Head of caudate nucleus (tissue), 42 donors: ENCODE measurements around the gene TAF8.
"Not testable (repeated sequence)": the region's sequence is repeated elsewhere in the genome, so short reads cannot be mapped to it uniquely, and the experiment has no call there.

ENCODE experiments used
- DNase-seq, 42 donors: peaks; one replicate each; pipeline versions ENCODE4 v3.0.0 to v3.0.0-alpha.2; 2020 to 2021; ENCODE audit warnings: mixed read lengths in 7 of 42
- intact Hi-C: fragments of 100-400 bp; cut with DNase I; formaldehyde crosslinking; loops from one replicate; pipeline ENCODE4 v1.15.0; 2022

The TAF8 gene

GRCh38 chr6:42050297-42051267 is at the start of gene TAF8:
TAF8 (plus strand) TSS chr6:42050524; CDS start chr6:42050542, 18 bp downstream.
- DNase-seq = peak; percentile 88 to 97 (median 93)
- intact Hi-C loops = loop anchor here (2.0 kb wide), 1 partner anchor 130 kb away; the partner anchor contains the start of genes BYSL and MED20

- DNase-seq = no peak
Measured at GRCh38 chr6:42001506-42001905, 48.8 kb upstream of the TAF8 start.

GRCh38 chr6:42003658-42004057 is 46.7 kb upstream of the TAF8 start:
- DNase-seq, intact Hi-C loops: not testable (repeated sequence)

More at GRCh38 chr6:42001506-42001905, 48.8 kb upstream of the TAF8 start:
- intact Hi-C loops = no loop called here

GRCh38 chr6:42007286-42008137 is 42.8 kb upstream of the TAF8 start:
- DNase-seq = peak in 8 of 42 donors; percentile 8 to 48 (median 14)

GRCh38 chr6:42008138-42008528 is 42.2 kb upstream of the TAF8 start:
- DNase-seq, intact Hi-C loops: not testable (repeated sequence)

More at GRCh38 chr6:42007286-42008137, 42.8 kb upstream of the TAF8 start:
- intact Hi-C loops = no loop called here

- intact Hi-C loops = no loop called here
- DNase-seq = no peak
Measured at GRCh38 chr6:42009844-42010184, 40.5 kb upstream of the TAF8 start.

GRCh38 chr6:42010185-42010891 is 40.0 kb upstream of the TAF8 start:
- intact Hi-C loops = no loop called here

GRCh38 chr6:42010909-42011308 is 39.4 kb upstream of the TAF8 start:
- no peak for DNase-seq
- intact Hi-C loops = no loop called here

More at GRCh38 chr6:42010185-42010891, 40.0 kb upstream of the TAF8 start:
- DNase-seq = no peak

- peak in 1 of 42 donors; percentile 1 for DNase-seq
- intact Hi-C loops = no loop called here
Measured at GRCh38 chr6:42012501-42013133, 37.7 kb upstream of the TAF8 start.

- no peak for DNase-seq
- intact Hi-C loops = no loop called here
Measured at GRCh38 chr6:42013134-42013516, 37.2 kb upstream of the TAF8 start.

GRCh38 chr6:42017021-42017643 is 33.2 kb upstream of the TAF8 start:
- no peak for DNase-seq
- intact Hi-C loops = no loop called here

- intact Hi-C loops = no loop called here
Measured at GRCh38 chr6:42020967-42021366, 29.4 kb upstream of the TAF8 start.

GRCh38 chr6:42021847-42022754 is 28.2 kb upstream of the TAF8 start:
- intact Hi-C loops = no loop called here
- DNase-seq = no peak

More at GRCh38 chr6:42020967-42021366, 29.4 kb upstream of the TAF8 start:
- no peak for DNase-seq

GRCh38 chr6:42022755-42023384 is 27.5 kb upstream of the TAF8 start:
- no peak for DNase-seq
- intact Hi-C loops = no loop called here

GRCh38 chr6:42025066-42025844 is 25.1 kb upstream of the TAF8 start:
- intact Hi-C loops = no loop called here
- no peak for DNase-seq

GRCh38 chr6:42025845-42026243 is 24.5 kb upstream of the TAF8 start:
- intact Hi-C loops = no loop called here
- DNase-seq = no peak
